GM18519 (cell line): ENCODE results near the gene MIAT.
"Not testable (repeated sequence)": the region's sequence is repeated elsewhere in the genome, so short reads cannot be mapped to it uniquely, and the experiment has no call there.

Experiments used
- ATAC-seq: cut with Tn5 transposase; IDR thresholded peaks from one replicate; pipeline ENCODE4 v1.9.1; 2021; ENCODE audit warnings: mild to moderate bottlenecking, moderate library complexity; ENCODE audit not compliant: unreplicated experiment, low FRiP score

Gene MIAT

DNA sequence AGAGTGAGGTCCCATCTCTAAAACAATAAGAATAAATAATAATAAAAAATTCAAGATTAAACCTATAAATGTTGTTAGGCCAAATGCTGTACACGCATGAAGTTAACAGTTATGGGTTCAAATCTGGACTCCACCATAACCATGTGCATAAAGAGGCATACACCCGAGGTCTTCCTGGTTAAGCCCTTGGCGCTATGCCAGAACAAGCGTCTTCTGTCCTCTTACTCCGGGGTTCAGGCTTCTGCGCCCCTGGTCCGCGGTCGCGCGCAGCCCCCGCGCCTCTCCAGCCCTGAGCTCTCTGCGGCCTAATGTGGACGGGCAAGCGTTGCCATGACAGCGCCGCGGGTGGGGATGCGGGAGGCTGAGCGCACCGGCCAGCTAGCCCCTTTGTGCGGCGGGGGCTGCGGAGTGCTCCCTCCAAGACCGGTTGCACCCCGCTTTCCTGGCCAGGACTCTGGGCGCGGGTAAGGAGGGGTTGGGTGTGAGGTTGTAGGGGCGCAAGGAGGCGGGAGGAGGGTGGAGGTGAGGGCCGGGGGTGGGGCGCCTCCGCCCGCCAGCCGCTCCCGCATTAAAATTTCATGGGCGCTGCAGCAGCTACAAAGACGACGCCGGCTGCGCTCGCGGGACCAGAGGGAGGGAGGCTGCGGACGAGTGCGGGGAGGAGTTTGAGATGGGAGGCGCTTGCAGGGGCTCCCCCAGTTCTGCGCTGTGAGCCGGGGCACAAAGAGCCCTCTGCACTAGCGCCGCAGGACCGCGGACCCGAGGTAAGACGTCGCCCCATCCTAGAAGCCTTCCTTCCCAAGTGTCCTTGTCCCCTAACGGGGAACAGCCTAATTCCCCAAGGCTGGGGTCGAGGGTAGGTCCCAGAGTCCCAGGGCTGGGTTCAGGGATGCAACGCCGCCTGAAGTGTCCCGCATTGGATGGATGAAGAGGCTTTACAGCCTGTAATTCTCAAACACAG is at the start of gene MIAT:
TSS of gene MIAT (plus strand) at position 698 of the 961 bp plus-strand sequence.
- no peak for ATAC-seq

DNA sequence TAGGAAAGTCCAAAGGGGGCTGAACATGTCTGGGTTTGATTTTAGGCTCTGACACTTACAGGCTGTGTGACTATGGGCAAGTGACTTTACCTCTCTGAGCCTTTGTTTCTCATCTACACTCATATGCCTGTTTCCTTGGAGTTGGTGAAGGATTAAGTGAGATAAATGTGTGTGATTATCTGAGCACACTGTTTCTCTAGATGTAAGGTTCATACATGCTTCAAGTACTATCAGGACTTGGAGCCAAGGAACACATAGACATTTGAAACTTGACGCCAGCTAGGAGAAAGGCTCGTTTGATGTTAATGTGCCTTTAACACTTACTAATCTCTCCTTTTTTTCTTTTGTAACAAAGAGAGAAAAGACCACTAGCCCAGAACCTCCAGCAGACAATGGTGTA is 49.3 kb upstream of the MIAT start:
- ATAC-seq: no peak

GRCh38 chr22:26609287-26609686 is 48.1 kb upstream of the MIAT start:
- no peak for ATAC-seq

DNA sequence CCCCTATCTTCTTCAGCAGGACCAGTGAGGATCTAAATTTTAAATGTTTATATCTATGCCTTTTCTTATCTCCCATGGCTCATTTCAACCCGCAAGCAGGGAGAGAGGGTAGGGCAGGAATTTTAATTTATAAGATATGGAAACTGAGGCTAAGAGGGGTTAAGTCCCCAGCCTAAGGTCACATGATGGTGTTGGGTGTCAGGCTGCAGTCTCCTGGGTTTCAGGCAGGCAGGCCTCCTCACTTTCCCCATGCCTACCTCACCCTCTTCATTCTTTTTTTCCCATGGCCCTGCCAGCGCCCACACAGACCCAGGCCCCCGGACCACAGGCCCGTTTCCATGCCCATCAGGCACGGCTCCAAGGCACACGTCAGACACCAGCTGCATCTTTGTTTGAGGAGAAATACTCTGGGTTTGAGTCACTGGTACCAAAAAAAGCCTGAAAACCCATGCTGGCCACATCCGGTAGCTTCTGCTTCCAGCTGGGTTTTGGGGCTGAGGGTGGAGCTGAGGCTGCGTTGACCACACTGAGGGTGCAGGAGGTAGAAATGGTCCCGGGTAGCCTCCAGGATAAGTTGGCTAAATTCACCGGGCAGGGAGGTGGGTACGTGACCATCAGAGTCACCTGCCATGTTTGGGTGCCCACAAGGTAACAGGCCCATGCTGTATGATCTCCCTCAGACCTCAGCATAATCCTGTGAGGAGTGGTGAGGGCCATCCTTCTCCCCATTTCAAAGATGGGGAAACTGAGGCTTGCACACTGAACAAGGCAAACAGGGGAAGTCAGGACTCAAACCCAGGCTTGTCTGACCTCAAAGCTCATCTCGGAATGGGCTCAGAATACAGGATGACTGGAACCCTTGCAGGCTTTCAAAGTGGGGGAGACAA is 47.1 kb upstream of the MIAT start:
- ATAC-seq: peak; percentile 71

DNA sequence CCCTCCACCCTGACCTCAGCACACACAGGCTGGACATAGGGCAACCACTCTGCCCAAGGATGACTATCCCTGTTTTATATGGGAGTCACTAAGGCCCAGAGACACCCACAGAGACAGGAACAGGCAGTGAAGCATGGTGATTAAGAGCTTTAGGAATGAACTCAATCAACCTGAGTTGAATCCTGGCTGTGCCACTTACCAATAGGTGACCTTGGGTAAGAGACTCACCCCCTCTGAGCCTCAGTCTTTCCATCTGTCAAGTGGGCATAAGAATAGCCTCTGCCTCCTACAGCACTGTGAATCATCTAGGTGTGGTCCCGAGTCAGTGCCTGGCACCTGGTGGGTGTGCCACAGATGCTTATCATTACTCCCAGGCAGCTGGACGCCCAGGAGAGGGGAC is 46.4 kb upstream of the MIAT start:
- no peak for ATAC-seq

DNA sequence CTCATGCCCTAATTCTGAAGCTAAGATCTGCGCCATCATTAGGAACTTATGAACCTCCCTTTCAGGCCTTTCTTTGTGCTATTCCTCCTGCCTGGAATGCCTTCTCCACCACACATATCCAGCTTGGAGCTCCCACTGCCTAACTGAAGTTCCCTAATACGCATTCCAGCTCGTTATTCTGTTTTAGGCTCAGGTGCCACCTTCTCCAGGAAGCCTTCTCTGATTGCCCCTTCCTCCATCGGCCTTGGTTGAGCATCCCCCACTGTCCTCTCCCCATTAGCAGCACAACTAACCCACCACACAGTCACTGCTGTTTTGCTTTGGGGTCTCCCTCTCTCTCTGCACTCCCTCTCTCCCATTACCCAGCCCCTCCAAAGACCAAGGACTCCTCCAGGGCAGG is 44.7 kb upstream of the MIAT start:
- ATAC-seq: no peak

GRCh38 chr22:26613753-26614152 is 43.6 kb upstream of the MIAT start:
- not testable (repeated sequence) for ATAC-seq

- no peak for ATAC-seq
Observed at GRCh38 chr22:26614322-26614721, 43.1 kb upstream of the MIAT start.

GRCh38 chr22:26615149-26615548 is 42.2 kb upstream of the MIAT start:
- no peak for ATAC-seq

DNA sequence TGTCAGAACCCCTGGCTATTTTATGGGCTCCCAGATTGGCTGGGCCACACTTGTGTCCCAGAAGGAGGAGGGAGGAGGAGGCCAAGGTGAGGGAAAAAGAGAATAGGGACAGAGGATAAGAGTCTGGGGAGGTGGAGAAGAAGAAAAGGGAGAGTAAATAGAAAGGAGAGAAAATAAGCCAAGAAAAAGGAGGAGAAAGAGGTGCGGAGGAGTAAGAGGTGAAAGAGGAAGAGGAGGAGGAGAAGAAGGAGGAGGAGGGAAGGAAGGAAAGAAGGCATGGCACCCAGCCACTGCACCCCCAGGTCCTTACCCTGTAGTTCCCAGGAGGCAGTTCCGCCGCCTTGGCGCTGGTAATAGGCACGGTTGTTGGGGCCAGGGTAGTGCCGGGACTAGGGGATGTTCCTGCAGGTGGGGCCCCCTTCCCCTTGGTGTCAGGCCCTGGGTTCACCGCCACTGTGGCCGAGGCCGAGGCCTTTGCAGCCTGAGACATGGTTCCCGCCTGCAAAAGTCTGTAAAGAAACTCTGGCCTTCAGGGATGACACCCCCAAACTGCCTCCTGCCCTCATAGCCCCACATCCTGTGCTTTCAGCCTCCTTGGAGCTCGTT is 41.5 kb upstream of the MIAT start:
- ATAC-seq: no peak

GRCh38 chr22:26616650-26617049 is 40.7 kb upstream of the MIAT start:
- ATAC-seq: no peak

DNA sequence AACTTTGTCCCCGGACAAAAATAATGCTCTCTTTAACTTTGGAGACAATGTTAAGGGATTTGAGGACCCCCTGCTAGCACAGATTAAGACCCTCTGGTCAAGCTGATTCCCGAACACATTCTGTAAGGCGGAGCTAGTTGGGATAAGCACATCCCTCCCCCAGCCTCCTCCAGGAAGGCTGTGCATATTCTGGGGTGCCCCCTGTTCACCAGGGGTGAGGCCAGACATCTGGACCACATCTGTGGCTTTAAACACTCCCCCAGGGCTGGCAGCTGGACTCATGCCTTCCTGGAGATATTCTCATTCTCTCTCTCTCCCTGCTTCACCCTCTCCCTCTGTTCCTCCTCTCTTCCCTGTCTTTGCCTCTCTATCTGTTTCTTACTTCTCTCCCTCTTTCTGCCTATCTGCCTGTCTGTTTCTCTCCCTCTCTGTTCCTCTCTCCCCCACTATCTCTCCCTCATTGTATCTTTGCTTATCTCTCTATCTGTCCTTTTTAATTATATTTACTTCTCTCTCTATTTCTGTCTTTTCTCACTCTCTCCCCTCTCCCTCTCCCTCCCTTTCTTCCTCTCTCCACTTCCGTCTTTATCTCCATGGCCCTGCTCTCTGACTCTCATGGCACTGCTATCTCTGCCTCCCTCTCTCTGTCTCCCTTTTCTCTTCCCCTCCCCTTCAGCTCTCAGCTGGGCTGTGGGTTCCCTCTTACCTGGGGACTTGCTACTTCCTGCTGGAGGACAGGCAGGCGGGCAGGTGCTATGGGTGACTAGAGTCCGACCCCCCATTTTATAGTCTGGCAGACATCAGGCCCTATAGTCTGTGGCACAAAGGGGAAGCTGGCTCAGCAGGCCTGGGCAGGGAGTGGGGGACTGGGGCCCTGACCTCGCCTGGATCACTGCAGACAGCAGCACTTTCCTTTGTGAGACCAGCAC is 39.9 kb upstream of the MIAT start, which contains the start of gene CRYBB1:
TSS of gene CRYBB1 (minus strand) at position 757 of the 929 bp plus-strand sequence. CDS start 1,708 bp downstream, outside the sequence.
- ATAC-seq: no peak

- ATAC-seq: no peak
Observed at GRCh38 chr22:26618455-26618854, 38.9 kb upstream of the MIAT start.

GRCh38 chr22:26619510-26619909 is 37.9 kb upstream of the MIAT start:
- no peak for ATAC-seq

DNA sequence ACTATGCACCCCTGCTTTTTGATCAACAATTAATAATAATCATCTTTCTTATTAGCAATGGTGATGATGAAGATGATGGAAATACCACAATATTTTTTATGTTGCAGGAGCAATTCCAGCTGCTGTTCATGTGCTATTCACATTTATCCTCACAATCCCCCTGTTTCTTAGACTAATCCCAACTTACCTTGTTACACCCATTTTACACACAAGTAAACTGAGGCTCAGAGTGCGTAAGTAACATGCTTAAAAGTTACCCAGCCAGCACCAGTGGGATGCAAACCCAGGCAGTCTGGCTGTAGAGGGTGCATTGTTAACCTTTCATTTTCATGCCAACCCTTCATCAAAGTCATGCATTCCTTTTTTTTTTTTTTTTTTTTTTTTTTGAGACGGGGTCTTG is 37.2 kb upstream of the MIAT start:
- ATAC-seq: no peak

- no peak for ATAC-seq
Observed at GRCh38 chr22:26621663-26622062, 35.7 kb upstream of the MIAT start, which contains the start of gene CRYBA4. CRYBA4 (plus strand) TSS chr22:26621963; CDS start chr22:26622597, 634 bp downstream.

GRCh38 chr22:26623984-26624383 is 33.4 kb upstream of the MIAT start:
- ATAC-seq: no peak

- no peak for ATAC-seq
Observed at GRCh38 chr22:26624803-26625202, 32.6 kb upstream of the MIAT start.

DNA sequence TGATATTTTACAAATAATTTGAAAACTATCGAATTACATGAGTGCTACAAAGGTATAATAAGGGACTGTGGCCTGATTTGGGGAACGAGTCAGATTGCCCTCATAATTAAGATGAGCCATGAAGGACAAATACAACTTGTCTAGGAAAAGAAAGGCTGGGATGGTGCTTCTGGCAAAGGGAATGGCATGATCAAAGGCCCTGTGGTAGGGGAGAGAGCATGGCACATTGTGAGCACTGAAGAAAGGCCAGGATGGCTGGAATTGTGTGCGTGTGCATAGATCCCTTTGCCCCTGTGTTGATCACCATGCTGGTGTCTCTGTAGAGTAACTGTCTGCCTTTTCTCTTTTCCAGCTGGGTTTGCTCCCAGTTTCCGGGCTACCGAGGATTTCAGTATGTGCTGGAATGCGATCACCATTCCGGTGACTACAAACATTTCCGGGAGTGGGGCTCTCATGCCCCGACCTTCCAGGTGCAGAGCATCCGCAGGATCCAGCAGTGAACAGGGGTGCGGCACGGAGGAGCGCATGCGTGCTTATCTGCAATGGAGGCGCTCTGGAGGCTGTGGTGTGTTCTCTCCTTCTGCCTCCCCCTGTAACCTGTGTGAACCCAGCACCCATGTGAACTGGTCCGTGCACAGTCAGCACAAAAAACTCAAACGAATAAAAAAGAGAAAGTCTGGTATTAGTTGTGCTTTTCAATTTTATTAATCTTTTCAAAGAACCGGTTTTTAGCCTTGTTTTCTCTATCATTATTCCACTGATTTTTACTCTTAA is 27.2 kb upstream of the MIAT start:
- no peak for ATAC-seq
